ENCODE results near the gene AHCYL2. TPM values are rescaled to one million over a fixed set of nuclear protein-coding genes. Genes with fewer than 3 reads are reported as not detected.

Gene AHCYL2
- total RNA-seq, 2 donors from 2014 or later = 30.8 to 31.4 TPM

GRCh38 chr7:129225206-129225930, 538 bp downstream of the AHCYL2 start:
- Mint-ChIP-seq H3K4me1 (peaks cover 26% of the 10 kb centered on the region), H3K27ac (peak overlapping the region; percentile 91), H3K36me3 (ENCODE audit: low read depth) (no peaks in the 10 kb centered on the region), H3K9me3 (no peaks in the 10 kb centered on the region), H3K27me3 (ENCODE audit: insufficient read depth) (no peaks in the 10 kb centered on the region), H3K4me3 (peak overlapping the region; percentile 83)
- TF ChIP-seq CTCF (conservative IDR thresholded peaks at IDR 0.05) = no peak
- Histone ChIP-seq H3K9me3 (ENCODE audit: control insufficient read depth, low read length) (no peaks in the 10 kb centered on the region), H3K27me3 (ENCODE audit: control insufficient read depth, insufficient read depth, low read length, poor library complexity, severe bottlenecking) (no peaks in the 10 kb centered on the region), H3K9ac (ENCODE audit: extremely low read depth, low read length, poor library complexity, severe bottlenecking) (peak overlapping the region; percentile 42), H3K27ac (ENCODE audit: low read depth, low read length) (peak overlapping the region; percentile 70), H3K36me3 (ENCODE audit: control insufficient read depth, insufficient read depth, low read length) (no peaks in the 10 kb centered on the region), H3K4me3 (ENCODE audit: low read length) (peak overlapping the region; percentile 84), H3K4me1 (ENCODE audit: control insufficient read depth, insufficient read depth, low read length) (peaks cover 4% of the 10 kb centered on the region)
- WGBS, 2 experiments (ENCODE audit: insufficient coverage in 1 of 2, insufficient read length in 1 of 2) = 0 to 1% methylated on average over 21 to 60 of the region's 60 CpGs
- peak; percentile 84 for DNase-seq

- no peak overlapping the region for H3K9ac ChIP-seq (ENCODE audit: extremely low read depth, low read length, poor library complexity, severe bottlenecking)
- Mint-ChIP-seq H3K36me3 (ENCODE audit: low read depth) (no peaks in the 10 kb centered on the region), H3K4me1 (peaks cover 26% of the 10 kb centered on the region), H3K9me3 (no peaks in the 10 kb centered on the region), H3K27ac (peak overlapping the region; percentile 91), H3K27me3 (ENCODE audit: insufficient read depth) (no peaks in the 10 kb centered on the region), H3K4me3 (peak overlapping the region; percentile 83)
- H3K9me3 ChIP-seq (ENCODE audit: control insufficient read depth, low read length) = no peaks in the 10 kb centered on the region
- peak overlapping the region; percentile 84 for H3K4me3 ChIP-seq (ENCODE audit: low read length)
- peaks cover 4% of the 10 kb centered on the region for H3K4me1 ChIP-seq (ENCODE audit: control insufficient read depth, insufficient read depth, low read length)
- no peak overlapping the region for H3K27ac ChIP-seq (ENCODE audit: low read depth, low read length)
- no peaks in the 10 kb centered on the region for H3K36me3 ChIP-seq (ENCODE audit: control insufficient read depth, insufficient read depth, low read length)
- no peak for DNase-seq
- no peaks in the 10 kb centered on the region for H3K27me3 ChIP-seq (ENCODE audit: control insufficient read depth, insufficient read depth, low read length, poor library complexity, severe bottlenecking)
- TF ChIP-seq CTCF (conservative IDR thresholded peaks at IDR 0.05) = no peak
- WGBS, 2 experiments (ENCODE audit: insufficient coverage in 1 of 2, insufficient read length in 1 of 2) = 20 to 34% methylated on average over 7 to 11 of the region's 11 CpGs
Measured at GRCh38 chr7:129225931-129226572, 1.2 kb downstream of the AHCYL2 start.

GRCh38 chr7:129227646-129228578, 3.1 kb downstream of the AHCYL2 start:
- H3K27ac Mint-ChIP-seq = no peak overlapping the region
- TF ChIP-seq CTCF (conservative IDR thresholded peaks at IDR 0.05) = no peak

More at GRCh38 chr7:129227646-129228578, 3.1 kb downstream of the AHCYL2 start:
- 89 to 94% methylated on average over 3 to 4 of the region's 4 CpGs for WGBS, 2 experiments (ENCODE audit: insufficient coverage in 1 of 2, insufficient read length in 1 of 2)
- Mint-ChIP-seq H3K27me3 (ENCODE audit: insufficient read depth) (no peaks in the 10 kb centered on the region), H3K4me1 (peaks cover 27% of the 10 kb centered on the region), H3K36me3 (ENCODE audit: low read depth) (no peaks in the 10 kb centered on the region), H3K9me3 (no peaks in the 10 kb centered on the region), H3K4me3 (no peak overlapping the region)
- H3K36me3 ChIP-seq (ENCODE audit: control insufficient read depth, insufficient read depth, low read length) = no peaks in the 10 kb centered on the region
- H3K4me1 ChIP-seq (ENCODE audit: control insufficient read depth, insufficient read depth, low read length) = peaks cover 4% of the 10 kb centered on the region
- H3K27ac ChIP-seq (ENCODE audit: low read depth, low read length) = no peak overlapping the region
- no peak for DNase-seq
- no peak overlapping the region for H3K9ac ChIP-seq (ENCODE audit: extremely low read depth, low read length, poor library complexity, severe bottlenecking)
- H3K9me3 ChIP-seq (ENCODE audit: control insufficient read depth, low read length) = no peaks in the 10 kb centered on the region
- no peak overlapping the region for H3K4me3 ChIP-seq (ENCODE audit: low read length)
- H3K27me3 ChIP-seq (ENCODE audit: control insufficient read depth, insufficient read depth, low read length, poor library complexity, severe bottlenecking) = no peaks in the 10 kb centered on the region

Measured in endodermal cell (in vitro differentiated cells).